ENCODE measurements around the gene RBP7.

Gene RBP7

DNA sequence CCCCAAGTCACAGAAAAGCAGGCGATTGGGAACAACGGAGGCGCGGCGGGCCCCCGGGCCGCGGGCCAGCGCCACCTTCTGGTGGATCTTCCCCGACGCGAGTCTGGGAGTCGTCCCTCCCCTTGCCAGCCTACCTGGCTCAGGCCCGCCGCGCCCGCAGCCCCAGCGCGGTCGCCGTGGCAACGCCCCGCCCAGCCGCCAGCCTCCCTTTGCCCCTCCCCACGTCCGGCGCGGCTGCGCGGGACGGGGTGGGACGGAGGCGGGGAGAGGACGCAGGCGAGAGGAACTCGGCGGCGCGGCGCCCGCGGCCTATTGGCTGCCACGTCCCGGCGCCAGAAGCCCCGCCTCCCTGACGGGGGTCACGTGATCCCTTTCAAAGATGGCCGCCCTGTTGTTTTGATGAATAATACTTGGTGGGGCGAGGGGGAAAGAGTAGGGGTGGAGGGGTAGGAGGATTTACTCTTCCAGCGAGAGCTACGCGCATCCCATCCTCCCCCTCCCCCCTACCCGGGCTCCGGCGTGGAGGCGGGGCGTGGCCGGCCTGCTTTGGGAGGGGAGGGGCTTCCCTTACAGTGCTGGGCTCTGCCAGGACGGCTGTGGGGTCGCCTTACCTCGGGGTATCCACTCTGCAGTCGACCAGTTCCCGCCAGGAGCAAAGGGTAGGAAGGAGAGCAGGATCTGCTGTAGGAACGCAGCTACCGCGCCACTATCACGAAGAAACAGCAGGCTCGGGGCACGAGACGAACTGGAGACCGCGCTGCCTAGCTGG, 35.7 kb downstream of the RBP7 start, which contains the start of gene UBE4B:
UBE4B (plus strand) TSS at position 369 of the 769 bp plus-strand sequence. CDS start 713 bp downstream, outside the sequence.
- peak; percentile 97 for DNase-seq

- no peak for DNase-seq
Observed at GRCh38 chr1:10033359-10033845, 36.4 kb downstream of the RBP7 start.

DNA sequence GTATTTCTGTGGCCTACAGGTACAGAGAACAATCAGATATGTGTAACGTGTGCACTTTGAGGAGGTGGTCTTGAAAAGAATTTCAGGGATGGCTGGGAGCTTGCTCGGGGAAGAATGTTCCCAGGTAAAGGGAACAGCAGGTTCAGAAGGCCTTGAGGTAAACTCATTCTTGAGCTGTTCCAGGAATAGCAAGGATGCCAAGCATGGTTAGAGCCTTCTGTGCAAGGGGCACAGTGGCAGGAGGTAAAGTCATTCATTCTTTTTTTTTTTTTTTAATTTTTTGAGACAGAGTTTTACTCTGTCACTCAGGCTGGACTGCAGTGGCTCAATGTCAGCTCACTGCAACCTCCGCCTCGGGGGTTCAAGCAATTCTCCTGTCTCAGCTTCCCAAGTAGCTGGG, 45.7 kb downstream of the RBP7 start:
- no peak for DNase-seq

DNA sequence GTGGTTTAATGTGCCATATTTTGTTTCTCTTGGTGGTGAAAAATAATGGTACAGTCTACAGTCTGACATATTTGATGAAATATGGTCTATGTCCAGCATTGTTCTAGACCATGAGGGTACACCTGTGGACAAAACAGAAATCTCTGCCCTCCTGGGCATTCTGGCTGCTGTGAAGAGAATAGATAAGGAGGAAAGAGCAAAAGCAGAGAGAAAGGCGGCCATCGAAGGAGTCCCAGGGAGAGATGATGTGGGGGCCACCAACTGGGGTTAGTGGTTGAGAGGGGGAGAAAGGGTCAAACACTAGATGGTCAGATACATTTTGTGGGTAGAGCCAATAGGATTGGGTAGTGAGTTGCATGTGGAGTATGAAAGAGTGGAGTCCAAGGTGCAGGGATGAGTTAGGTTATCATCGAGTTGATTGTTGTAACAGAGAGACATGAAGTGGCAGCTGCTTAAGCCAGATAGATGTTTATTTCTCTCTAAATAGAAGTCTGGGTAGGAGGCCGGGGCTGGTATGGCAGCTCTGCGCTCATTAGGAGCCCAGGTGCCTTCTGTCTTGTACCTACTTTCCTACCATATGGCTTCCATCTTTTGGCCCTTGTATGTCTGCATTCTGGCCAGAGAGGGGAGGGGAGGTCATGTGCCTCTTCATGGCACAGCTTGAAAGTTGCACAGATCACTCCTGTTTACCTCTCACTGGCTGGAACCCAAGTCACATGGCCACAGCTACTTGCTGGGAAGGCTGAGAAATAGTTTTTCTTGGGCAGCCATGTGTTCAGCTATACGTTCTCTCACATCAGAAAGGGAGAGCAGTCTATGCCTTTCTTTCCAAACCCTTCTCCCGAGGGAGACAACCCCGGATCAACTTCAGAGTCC, 48.7 kb downstream of the RBP7 start:
- DNase-seq = no peak

DNA sequence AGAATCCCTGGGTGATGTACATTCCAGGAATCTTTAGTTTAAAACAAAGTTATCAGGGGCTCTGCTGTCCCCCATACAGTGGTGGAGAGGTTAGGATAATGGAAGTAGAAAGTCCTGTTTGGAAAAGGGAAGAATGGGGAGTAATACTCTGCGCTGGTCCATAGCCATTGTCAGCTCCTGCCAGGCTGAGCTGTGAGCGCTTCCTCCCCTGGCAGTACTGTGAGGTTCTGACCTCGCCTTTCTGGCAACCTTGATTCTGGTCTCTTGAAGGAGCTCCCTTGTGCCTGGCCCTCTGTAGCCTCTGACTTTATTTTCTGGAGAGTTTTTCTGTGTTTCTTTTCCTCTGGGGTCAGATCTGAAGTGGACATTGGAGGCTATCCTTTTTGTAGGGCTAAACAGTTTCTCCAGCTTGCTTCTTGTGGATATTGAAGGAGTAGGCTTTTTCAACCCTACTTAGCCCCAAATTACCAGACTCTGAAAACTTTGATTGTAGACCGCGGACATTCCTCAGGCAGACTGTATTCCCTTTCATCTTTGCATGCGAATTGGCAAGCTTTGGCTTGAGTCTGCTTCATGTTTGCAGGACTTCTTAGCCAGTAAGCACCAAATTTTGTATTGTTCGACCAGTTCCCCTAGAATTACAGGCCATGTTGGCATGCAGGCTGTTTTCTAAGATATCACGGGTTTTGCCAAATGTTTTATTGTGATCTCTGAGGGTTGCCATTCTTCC, 49.5 kb downstream of the RBP7 start:
- DNase-seq = no peak

DNA sequence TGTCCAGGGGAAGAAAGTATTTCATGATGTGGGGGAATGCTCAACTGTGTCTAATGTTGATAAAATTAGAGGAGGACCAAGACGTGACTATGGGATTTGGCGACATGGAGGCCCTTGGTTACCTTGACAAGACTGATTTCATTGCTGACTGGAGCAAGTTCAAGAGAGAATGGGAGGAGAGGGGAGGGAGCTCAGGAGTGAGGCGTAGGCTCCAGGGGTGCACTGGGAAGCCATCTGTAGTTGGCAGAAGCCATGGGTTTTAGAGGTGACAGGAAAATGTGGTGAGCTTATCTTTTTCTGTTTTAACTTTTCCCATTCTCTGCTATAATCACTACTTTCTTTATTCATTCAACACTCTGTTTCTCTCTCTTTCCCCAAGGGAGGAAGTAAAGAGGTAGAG, 51.6 kb downstream of the RBP7 start:
- DNase-seq = no peak

DNA sequence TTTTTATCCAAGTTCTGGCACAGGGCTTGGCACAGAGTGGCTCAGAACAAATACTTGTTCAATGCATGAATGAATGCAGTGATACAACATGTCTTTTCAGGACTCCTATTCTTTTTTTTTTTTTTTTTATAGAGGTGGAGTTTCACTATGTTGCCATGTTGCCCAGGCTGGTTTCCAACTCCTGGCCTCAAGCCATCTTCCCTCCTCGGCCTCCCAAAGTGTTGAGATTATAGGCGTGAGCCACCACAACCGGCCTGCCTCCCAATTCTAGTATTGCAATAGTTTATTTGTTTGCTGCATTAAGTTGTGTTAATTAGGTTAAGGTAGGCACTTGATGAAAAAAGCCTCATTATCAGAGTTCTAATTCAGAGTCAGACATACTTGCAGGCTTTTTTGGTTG, 53.6 kb downstream of the RBP7 start:
- no peak for DNase-seq

- no peak for DNase-seq
Observed at GRCh38 chr1:10051656-10052055, 54.6 kb downstream of the RBP7 start.

- DNase-seq = no peak
Observed at GRCh38 chr1:10052347-10052746, 55.3 kb downstream of the RBP7 start.

DNA sequence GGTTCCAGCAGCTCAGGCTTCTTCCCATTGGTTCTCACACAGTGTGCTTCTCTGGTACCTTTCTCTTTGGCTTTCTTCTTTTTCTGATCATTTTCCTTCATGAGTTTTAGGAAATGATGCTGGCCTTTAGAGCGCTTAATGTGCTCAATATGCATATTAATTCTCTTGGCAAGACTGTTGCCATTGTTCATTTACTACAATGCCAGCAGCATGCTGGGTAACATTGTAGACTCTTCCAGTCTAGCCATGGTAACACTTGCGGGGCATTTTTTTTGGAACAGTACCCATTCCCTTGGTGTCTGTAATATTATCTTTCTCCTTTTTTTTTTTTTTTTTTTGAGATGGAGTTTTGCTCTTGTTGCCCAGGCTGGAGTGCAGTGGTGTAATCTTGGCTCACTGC, 57.4 kb downstream of the RBP7 start:
- no peak for DNase-seq

- DNase-seq = no peak
Observed at GRCh38 chr1:10056599-10056987, 59.6 kb downstream of the RBP7 start.

- no peak for DNase-seq
Observed at GRCh38 chr1:10057343-10057742, 60.3 kb downstream of the RBP7 start.

DNA sequence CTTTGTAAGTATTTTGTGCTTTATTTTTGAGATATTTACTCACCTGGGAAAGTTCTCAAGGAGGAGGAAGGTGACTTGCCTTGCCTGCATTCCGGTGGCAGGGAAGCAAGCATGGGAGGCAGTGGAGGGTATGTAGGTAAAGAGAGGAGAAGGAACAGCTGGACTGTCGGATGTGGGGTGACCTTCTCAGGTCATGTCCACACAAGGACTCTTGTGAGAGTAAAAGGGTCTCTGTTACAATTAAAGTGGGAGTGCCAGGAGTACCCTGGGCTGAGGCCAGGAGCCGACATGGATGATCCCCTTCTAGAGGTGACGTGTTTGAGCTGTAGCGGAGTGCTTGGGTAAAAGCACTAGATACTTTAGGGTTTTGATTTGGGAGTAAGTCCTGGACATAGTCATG, 60.8 kb downstream of the RBP7 start:
- no peak for DNase-seq

DNA sequence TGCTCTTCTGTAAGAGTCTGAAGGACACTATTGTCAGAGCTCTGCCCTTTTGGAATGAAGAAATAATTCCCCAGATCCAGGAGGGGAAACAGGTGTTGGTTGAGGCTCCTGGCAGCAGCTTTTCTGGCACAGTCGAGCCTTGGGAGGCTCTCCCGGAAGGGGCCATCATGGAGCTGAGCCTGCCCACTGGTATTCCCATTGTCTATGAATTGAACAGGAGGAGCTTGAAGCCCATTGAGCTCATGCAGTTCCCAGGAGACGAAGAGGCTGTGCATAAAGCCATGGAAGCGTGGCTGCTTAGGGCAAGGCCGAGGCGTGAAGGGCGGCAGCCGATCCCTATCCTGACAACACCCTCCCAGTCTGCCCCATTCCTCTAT, 62.3 kb downstream of the RBP7 start:
- DNase-seq = no peak

DNA sequence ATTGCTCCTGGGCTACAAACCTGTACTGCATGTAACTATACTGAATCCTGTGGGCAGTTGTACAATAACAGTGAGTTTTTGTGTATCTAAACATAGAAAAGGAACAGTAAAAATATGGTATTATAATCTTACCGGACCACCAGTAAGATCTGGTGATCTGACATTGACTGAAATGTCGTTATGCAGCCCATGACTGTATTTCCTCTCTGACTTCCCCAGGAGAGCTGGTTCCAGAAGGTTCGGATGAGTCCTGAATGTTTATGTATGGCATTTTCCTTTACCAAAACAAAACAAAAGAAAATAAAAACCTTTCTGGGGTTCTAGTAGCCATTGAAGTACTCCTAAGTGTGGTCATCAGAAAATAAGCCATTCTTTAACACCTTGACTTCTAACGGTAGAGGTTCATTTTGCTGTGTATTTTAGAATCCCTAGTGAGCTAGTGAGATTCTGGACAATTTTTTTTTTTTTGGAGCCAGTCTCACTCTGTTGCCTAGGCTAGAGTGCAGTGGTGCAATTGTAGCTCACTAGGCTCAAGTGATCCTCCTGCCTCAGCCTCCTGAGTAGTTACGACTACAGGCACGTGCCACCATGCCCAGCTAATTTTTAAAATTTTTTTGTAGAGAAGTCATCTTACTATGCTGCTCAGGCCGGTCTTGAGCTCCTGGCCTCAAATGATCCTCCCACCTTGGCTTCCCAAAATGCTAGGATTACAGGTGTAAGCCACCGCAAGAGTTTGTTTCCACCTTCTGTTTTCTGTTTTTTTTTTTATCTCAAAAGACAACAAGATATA, 63.5 kb downstream of the RBP7 start:
- no peak for DNase-seq

GRCh38 chr1:10061276-10061675, 64.2 kb downstream of the RBP7 start:
- DNase-seq = no peak

DNA sequence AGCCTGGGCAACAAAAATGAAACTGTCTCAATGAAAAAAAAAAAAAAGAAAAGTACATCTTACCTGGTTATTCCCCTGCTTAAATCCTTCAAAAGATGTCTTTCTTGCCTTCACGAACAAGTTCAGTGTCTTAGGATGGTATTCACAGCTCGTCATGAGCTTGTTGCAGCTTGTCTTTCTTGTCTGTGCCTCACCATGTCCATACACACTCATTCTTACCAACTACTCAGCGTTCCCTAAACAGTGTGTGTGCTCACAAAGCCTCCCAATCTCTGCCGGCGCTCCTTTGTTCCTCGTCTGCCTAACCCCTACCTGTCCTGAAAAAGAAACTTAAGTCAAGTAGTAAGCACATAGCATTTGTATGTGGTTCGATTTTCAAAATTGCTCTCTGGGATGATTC, 66.8 kb downstream of the RBP7 start:
- no peak for DNase-seq

DNA sequence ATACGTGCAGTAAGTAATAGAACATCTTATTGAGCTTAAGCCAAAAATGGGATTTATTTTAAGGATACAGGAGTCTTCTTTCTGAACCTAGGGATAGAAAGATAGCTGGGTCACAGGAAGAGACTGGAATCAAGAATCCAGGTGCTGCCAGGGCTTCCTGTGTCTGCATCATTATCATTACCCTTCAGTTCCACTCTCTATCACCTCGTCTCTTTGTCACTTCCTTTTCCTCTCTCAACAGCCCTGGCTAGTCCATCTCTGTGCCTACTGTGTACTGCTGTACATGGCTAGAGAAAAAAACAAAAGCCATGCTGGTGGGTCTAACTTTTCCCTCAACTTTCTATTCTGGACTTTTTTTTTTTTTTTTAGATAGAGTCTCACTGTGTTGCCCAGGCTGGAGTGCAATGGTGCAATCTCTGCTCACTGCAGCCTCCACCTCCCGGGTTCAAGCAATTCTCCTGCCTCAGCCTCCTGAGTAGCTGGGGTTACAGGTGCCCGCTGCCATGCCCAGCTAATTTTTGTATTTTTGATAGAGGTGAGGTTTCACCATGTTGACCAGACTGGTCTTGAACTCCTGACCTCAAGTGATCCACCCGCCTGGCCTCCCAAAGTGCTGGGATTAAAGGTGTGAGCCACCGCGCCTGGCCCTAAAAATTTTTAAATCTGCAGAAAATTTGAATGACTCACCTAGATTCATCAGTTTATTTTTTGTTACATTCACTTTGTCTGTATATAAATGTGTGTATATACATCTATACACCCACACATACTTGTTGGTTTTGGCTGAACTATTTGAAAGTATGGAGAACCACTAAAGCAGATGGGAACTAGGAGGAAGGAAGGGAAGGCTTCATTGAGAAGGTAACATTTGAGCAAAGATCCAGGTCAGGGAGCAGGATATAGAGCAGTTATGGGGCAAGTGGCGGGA, 67.7 kb downstream of the RBP7 start:
- DNase-seq = no peak

DNA sequence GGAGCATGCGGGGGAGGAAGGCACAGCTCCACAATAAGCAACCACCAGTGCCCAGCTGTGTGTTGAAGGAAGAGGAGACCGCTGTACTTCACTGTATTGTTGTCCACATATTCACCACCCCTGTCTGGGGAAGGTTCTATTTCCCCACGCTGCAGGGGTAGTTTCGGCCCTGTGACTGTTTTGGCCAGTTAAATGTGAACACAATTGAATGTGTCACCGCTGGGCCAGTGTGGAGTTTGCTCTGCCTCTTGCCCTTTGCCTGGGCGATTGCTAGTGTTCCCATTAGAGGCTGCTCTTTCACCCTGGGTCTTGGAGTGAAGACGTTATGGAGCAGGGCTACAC, 68.3 kb downstream of the RBP7 start:
- DNase-seq = no peak

All from NCI-H1436 (cell line).